Stimulated activated CD4-positive, alpha-beta T cell treated with anti-CD3 and anti-CD28 coated beads, Interleukin-4, amount 100 ng/mL, for 48 hours (primary cell): Measurements from ENCODE around the gene LNX2.
A peak's percentile ranks its signal among the peaks of the same experiment; 100 is the strongest.

Experiments
- DNase-seq, 2 donors: peaks; one replicate each; pipeline ENCODE4 v3.0.0-alpha.2; 2020; ENCODE audit warnings: low read depth in 2 of 2

The LNX2 gene

GRCh38 chr13:27562457-27562856 is 57.9 kb downstream of the LNX2 start:
- DNase-seq, result no peak

- DNase-seq, result no peak
Measured at GRCh38 chr13:27559719-27560118, 60.6 kb downstream of the LNX2 start.

- no peak for DNase-seq
Measured at GRCh38 chr13:27556109-27556508, 64.2 kb downstream of the LNX2 start.

GRCh38 chr13:27551562-27551961 is 68.8 kb downstream of the LNX2 start:
- no peak for DNase-seq

- DNase-seq, result no peak
Measured at GRCh38 chr13:27549406-27549981, 70.8 kb downstream of the LNX2 start.

GRCh38 chr13:27542220-27542619 is 78.1 kb downstream of the LNX2 start:
- no peak for DNase-seq

GRCh38 chr13:27541386-27541785 is 78.9 kb downstream of the LNX2 start:
- no peak for DNase-seq

- DNase-seq, result no peak
Measured at GRCh38 chr13:27536361-27537101, 83.8 kb downstream of the LNX2 start.

- DNase-seq, result no peak
Measured at GRCh38 chr13:27535546-27535945, 84.8 kb downstream of the LNX2 start.

GRCh38 chr13:27534981-27535380 is 85.3 kb downstream of the LNX2 start:
- no peak for DNase-seq

GRCh38 chr13:27534108-27534980 is 86.0 kb downstream of the LNX2 start:
- no peak for DNase-seq

- DNase-seq, result peak; percentile 42 to 44
Measured at GRCh38 chr13:27533155-27533643, 87.1 kb downstream of the LNX2 start.

GRCh38 chr13:27528908-27529307 is 91.4 kb downstream of the LNX2 start:
- DNase-seq, result no peak

GRCh38 chr13:27526516-27526915 is 93.8 kb downstream of the LNX2 start:
- DNase-seq, result no peak

GRCh38 chr13:27524981-27525975 is 95.1 kb downstream of the LNX2 start:
- no peak for DNase-seq

- no peak for DNase-seq
Measured at GRCh38 chr13:27523346-27524073, 96.8 kb downstream of the LNX2 start.

- no peak for DNase-seq
Measured at GRCh38 chr13:27522847-27523246, 97.5 kb downstream of the LNX2 start.

GRCh38 chr13:27516103-27516502 is 104.2 kb downstream of the LNX2 start:
- DNase-seq, result no peak

GRCh38 chr13:27510082-27510481 is 110.2 kb downstream of the LNX2 start:
- DNase-seq, result no peak

- DNase-seq, result no peak
Measured at GRCh38 chr13:27508802-27509201, 111.5 kb downstream of the LNX2 start.

GRCh38 chr13:27505792-27506191 is 114.5 kb downstream of the LNX2 start:
- no peak for DNase-seq
